ENCODE measurements around the gene CDC25B.

The CDC25B gene

GRCh38 chr20:3765171-3765882 lies 30.8 kb upstream of the CDC25B start:
- no peak for DNase-seq

DNA sequence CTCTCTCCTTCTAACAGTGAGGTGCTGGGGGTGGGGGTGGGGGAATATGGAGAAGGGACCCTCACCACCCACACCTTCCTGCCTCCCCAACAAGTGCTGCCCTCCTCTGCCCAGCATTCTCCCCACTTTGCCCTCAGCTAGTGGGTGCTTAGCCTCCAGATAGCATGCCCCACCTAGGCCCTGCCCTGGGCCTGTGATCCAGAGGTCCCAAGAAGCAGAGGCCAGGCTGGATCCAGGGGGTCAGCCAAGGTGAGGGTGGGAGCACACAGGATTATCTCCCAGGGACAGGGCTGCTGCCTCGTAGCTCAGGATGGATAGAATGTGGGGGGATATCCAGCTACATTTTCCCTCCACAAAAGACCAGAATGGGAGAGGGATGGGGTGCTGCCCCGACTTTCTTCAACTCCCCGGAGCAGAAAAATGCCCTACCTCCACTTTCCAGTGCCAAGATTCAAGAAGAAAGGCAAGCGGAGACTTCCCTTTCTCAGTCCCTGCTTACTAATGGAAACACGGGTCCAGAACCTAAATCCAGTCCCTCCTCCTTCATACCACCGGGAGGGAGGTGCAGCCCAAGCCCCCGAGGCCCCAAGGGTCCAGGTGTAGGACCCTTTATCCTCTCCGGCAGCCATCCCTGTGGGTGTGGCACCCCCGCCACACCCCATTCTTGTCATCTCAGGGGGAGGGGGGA lies 29.5 kb upstream of the CDC25B start:
- DNase-seq = no peak

GRCh38 chr20:3767110-3767426 lies 29.0 kb upstream of the CDC25B start:
- DNase-seq = no peak

GRCh38 chr20:3767427-3768341 lies 28.4 kb upstream of the CDC25B start, which contains the start of gene ADISSP:
Gene ADISSP, minus strand, starts transcription at chr20:3767753. Its CDS starts 7,653 bp downstream, at chr20:3760100.
- peak; percentile 98 for DNase-seq

GRCh38 chr20:3768342-3769130 lies 27.6 kb upstream of the CDC25B start:
- DNase-seq = peak; percentile 87

DNA sequence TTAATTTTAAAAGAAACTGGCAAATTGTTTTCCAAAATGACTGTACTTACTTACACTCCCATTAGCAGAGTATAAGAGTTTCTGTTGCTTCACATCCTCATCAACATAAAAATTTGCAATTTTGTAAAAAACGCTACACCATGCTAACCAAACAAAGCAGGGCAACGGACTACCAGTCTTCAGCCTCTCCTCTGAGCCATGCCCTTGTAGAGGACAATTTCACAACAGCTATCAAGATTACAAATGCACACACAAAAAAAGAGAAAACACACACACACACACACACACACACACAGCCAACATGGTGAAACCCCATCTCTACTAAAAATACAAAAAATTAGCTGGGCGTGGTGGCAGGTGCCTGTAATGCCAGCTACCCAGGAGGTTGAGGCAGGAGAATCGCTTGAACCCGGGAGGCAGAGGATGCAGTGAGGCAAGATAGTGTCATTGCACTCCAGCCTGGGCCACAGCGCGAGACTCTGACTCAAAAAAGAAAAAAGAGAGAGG lies 24.5 kb upstream of the CDC25B start:
- DNase-seq = no peak

- no peak for DNase-seq
These were observed 20.5 kb upstream of the CDC25B start for GRCh38 chr20:3775457-3776108.

DNA sequence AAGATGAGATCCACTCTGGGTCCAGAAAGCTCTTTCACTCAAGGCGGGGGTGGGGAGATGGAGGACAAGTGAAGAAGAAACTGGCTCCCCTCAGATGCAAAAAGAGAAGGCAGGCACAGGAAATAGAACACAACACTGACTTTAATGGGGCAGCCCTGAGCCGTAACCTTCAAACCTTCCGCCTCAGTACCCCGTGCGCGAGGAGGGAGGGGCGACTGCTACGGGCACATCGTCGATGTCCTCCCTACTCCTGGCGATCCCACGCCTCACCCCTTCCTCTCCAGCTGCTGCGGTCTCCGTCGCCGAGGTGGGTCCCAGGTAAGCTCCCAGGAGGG lies 18.8 kb upstream of the CDC25B start:
- no peak for DNase-seq

DNA sequence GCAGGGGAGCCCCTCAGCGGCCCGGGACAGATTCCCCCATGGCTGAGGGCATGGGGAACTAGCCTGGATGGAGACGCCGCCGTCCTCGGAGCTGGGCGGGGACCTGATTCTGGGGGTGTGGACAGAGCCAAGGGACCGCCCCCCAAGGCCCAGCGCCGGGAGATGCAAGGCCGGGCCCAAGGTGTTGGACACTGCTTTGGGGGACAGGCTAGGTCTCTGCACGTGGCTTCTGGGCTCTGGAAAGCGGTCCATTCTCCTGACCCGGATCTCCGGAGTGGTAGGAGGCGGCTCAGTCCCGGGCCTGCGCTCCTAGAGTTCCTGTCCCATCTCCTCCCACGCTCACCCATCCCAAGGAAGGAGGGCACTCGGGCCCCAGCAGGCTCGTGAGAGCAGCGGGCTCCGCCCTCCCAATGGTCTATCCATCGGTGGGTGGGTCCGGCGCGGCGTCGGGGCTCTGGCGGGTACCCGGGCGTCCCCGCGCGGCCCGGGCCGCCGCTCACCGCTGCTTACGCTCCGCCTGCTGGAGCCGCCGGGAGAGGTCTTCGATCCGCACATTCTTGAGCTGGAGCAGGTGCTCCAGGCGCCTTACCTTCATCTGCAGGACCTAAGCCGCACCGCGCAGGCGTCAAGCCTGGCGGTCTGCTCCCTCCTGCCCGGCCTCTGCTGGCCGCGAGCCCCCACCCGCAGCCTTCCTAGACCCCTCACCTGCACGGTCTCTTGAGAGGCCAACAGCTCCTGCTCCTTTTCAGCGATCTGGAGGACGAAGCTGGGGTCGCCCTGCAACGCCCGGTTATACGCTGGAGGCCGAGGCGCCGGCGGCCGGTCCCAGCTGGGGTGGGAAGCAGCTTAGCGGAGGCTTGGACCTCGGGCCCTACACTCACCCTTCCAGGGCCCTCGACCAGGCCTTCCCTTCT lies 18.1 kb upstream of the CDC25B start:
- peak; percentile 28 for DNase-seq

- no peak for DNase-seq
These were observed 17.1 kb upstream of the CDC25B start for GRCh38 chr20:3778976-3779375.

DNA sequence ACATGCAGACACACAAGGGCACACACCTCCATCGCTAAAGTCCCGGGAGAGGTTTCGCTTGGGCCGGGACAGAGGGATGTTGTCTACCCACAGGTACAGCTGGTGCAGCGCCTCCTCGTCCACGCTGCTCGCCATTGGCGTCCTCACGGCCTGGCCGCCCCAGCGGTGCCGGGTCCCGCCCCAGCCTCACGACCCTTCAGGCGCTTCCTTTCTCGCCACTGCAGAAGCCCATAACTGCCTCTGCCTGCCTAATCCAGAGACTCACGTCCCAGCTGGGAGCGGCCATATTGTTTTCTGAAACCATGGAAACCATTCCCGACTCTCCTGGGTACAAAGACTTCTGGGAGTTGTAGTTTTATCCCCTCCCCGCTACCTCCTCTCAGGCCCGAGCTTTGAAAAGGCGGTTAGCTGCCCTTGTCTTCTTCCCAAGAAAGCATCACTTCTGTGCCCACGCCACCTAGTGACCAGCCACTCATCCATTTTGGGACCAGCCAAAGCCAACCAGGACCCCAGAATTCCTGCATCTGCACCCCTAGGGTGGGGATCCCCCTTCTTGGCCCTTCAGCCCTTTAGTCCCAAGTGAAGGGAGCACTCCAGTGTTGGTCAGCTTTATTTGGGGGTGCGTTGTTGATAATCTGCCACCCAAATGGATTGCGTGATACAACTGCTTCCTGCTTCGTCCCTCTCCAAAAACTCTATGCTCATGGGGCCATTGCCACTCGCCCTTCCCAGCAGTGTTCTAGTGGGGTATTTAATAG lies 14.8 kb upstream of the CDC25B start, which contains the start of gene SPEF1:
SPEF1 (minus strand) TSS at position 296 of the 758 bp plus-strand sequence; CDS start at position 135, 161 bp downstream.
- DNase-seq = peak; percentile 94

DNA sequence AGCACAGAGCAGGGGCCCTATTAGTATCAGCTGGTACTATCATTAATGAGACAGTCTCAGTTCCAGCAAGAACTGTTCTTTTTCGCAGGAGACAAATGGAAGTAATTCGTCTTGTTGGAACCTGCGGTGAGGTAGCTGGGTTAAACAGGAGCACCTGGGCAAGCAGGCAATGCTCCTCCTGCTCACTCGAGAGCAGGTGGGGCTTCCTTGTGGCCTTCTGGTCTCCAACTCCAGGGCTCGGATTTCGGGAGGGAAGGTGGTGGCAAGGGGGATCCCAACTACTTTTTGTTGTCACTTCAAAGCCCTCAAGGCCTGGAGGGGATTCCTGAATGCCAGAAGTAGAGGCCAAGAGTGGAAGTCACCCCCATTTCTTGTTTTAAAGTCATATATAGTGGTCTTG lies 13.5 kb upstream of the CDC25B start:
- no peak for DNase-seq

GRCh38 chr20:3783068-3783489 lies 13.0 kb upstream of the CDC25B start:
- no peak for DNase-seq

- no peak for DNase-seq
These were observed 12.5 kb upstream of the CDC25B start for GRCh38 chr20:3783511-3784195.

- DNase-seq = no peak
These were observed 11.8 kb upstream of the CDC25B start for GRCh38 chr20:3784216-3784853.

DNA sequence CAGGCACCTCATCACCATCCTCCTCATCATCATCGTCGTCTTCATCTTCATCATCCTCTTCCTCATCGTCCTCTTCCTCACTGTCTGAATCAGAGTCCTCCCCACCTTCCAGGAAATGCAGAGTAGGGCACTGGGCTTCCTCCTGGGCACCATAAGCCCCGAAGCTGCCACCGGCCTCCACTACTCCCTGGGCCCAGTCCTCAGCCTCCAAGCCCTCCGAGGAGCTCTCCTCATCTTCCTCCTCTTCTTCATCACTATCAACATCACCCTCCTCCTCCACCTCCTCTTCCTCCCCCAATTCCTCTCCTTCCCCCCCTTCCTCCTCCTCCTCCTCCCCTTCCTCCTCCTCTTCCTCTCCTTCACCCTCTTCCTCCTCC lies 11.3 kb upstream of the CDC25B start:
- no peak for DNase-seq

GRCh38 chr20:3785240-3786125 lies 10.6 kb upstream of the CDC25B start:
- DNase-seq = no peak

DNA sequence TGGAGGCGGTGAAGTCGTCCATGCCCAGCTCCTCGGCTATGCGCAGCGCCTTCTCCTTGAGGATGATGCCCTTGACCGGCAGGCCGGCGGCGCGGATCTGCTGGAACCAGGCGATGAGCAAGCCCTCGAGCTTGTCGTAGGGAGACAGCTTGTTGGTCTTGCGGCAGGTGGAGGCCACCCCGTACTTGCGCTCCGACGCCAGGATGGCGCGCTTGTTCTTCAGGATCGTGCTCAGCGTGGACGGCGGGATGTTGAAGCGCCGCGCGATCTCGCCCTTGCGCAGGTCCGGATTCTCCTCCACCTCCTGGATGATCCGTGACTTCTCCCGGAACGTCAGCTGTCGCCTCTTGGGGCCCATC lies 10.0 kb upstream of the CDC25B start:
- DNase-seq = peak; percentile 38

All from fibroblast of upper back skin (primary cell).